Heart left ventricle (tissue), 16 donors: ENCODE measurements around the gene QKI. TPM values are rescaled to one million over a fixed set of nuclear protein-coding genes. Genes with fewer than 3 reads are reported as not detected.
A peak's percentile ranks its signal among the peaks of the same experiment; 100 is the strongest.

ENCODE experiments used
- ATAC-seq, 4 donors: fragments of 200-7000 bp; cut with Tn5 transposase; one replicate each; pipeline ENCODE4 v1.9.1; 2020 to 2022; ENCODE audit warnings: moderate library complexity in 4 of 4, mild to moderate bottlenecking in 3 of 4, moderate number of reproducible peaks in 1 of 4
- DNase-seq, 5 donors: peaks; one replicate each; pipeline ENCODE4 v3.0.0-alpha.2; 2020
- H3K27ac ChIP-seq, 12 donors: fragments of 200-600 bp; sonication (generic) in 4 of 12; one replicate each; pipeline versions ENCODE4 v1.5.0 to v1.8.0; 2016 to 2022; ENCODE audit warnings: mild to moderate bottlenecking in 2 of 12
- H3K27me3 ChIP-seq, 9 donors: fragments of 200-600 bp; sonication (generic) in 2 of 9; one replicate each; pipeline versions ENCODE4 v1.5.1 to v1.8.0; 2016 to 2022; ENCODE audit warnings: mild to moderate bottlenecking in 3 of 9
- H3K36me3 ChIP-seq, 9 donors: fragments of 200-600 bp; sonication (generic) in 2 of 9; one replicate each; pipeline versions ENCODE4 v1.5.0 to v1.8.0; 2018 to 2022; ENCODE audit warnings: mild to moderate bottlenecking in 2 of 9
- H3K4me1 ChIP-seq, 12 donors: fragments of 200-600 bp; sonication (generic) in 4 of 12; one replicate each; pipeline versions ENCODE4 v1.5.0 to v1.8.0; 2016 to 2022; ENCODE audit warnings: mild to moderate bottlenecking in 3 of 12
- H3K4me3 ChIP-seq, 12 donors: fragments of 200-600 bp; sonication (generic) in 4 of 12; one replicate each; pipeline versions ENCODE4 v1.5.0 to v1.8.0; 2017 to 2022; ENCODE audit warnings: mild to moderate bottlenecking in 9 of 12, moderate library complexity in 4 of 12
- H3K9me3 ChIP-seq, 12 donors: fragments of 200-600 bp; sonication (generic) in 4 of 12; one replicate each; pipeline versions ENCODE4 v1.5.0 to v1.8.0; 2016 to 2022; ENCODE audit warnings: mild to moderate bottlenecking in 1 of 12
- CTCF ChIP-seq, 12 donors: fragments of 200-600 bp; sonication (generic) in 4 of 12; IDR thresholded peaks; one replicate each; pipeline versions ENCODE4 v1.5.0 to v1.8.0; 2018 to 2022; ENCODE audit warnings: antibody characterized with exemption in 12 of 12, mild to moderate bottlenecking in 5 of 12
- POLR2A ChIP-seq, 2 donors: fragments of 450-650 bp; IDR thresholded peaks; one replicate each; pipeline ENCODE4 v1.6.1; 2017; ENCODE audit warnings: antibody characterized with exemption in 2 of 2, mild to moderate bottlenecking in 2 of 2, moderate library complexity in 2 of 2
- WGBS, 4 donors: extraction: QIAGEN DNeasy Blood & Tissue Kit in 2 of 4; methylation state at CpG; one replicate each; pipeline versions ENCODE4 v1.1.5 to v1.1.7; 2013 to 2018; 5-methylcytosine and 5-hydroxymethylcytosine counted together
- intact Hi-C, 10 donors: fragments of 100-400 bp; cut with DNase I; formaldehyde crosslinking; loops; one replicate each; pipeline versions ENCODE4 v1.11.1 to v1.14.2; 2022
- polyA plus RNA-seq, 2 donors: library from polyadenylated mRNA; stranded (reverse); fragments of 200-250 nt; gene quantifications; one replicate each; pipeline ENCODE4 v1.2.3, GENCODE V29; 2013
- total RNA-seq, 9 donors: library from RNA; depleted of rRNA in 2 of 9; stranded (reverse); fragments of >200 nt in 2 of 9; fragmentation: NEBNext Ultra II Directional in 3 of 9; extraction: Animal tissue kit (Norgen Biotek cat#: 25700) in 3 of 9; gene quantifications; one replicate each; pipeline versions ENCODE4 v1.1.0 to v1.2.4, GENCODE V29; 2016 to 2023
- donor health status: ischemic (EF 13 %, LVEDD 7.1; RV severe dilation, severe dysfunction).
- donor health status: healthy with polysubstance abuse.
- donor health status: DM: no; HTN: yes; CAD: no.
- donor health status: DM: no; HTN: no; CAD: no.
- donor health status: ischemic (EF 25% LVEDD 6.9; RV normal size, moderate dysfunction).
- donor health status: ischemic (EF 25% LVEDD 5.7; RV mildly dilated, moderate dysfunction).
- donor health status: healthy.
- donor health status: DM: yes; HTN: yes; CAD: no.
- donor health status: ischemic (EF 35%, LVEDD 5.7; RV mildly dilated, moderate dysfunction).
- donor health status: nonischemic (EF 11% LVEDD 7.7; RV severe dilation, severe dysfunction).
- donor health status: DM: yes; HTN: yes; CAD: no.
- donor health status: PGD.
- donor health status: ischemic (EF 29% LVEDD 5.4; RV normal size, mild dysfunction).
- donor health status: nonischemic (EF 23%, LVEDD 6.1; RV moderate dilation, normal function).

The QKI gene
- total and polyA plus RNA-seq, 11 donors, result 80.2 to 607 (median 474) TPM

- Histone ChIP-seq H3K4me1 (peaks cover 6 to 69% (median 52%) of the 10 kb centered on the region in 12 donors), H3K27ac (no peak overlapping the region), H3K4me3 (no peak overlapping the region), H3K27me3 (no peaks in the 10 kb centered on the region), H3K9me3 (peaks cover 0 to 20% (median 13%) of the 10 kb centered on the region in 12 donors), H3K36me3 (peaks cover 0 to 9% (median 0%) of the 10 kb centered on the region in 9 donors)
- WGBS, 4 donors, result 52 to 71% (median 64%) methylated on average over 5 to 8 of the region's 8 CpGs
- no peak for TF ChIP-seq POLR2A (IDR thresholded peaks at IDR 0.05)
- no peak for TF ChIP-seq CTCF (IDR thresholded peaks at IDR 0.05)
- DNase-seq (peak in 1 of 5 donors; percentile 40), ATAC-seq (peak in 2 of 4 donors; percentile 29 to 35)
- intact Hi-C loops, result no loop called here
These were observed 90.6 kb downstream of the QKI start for GRCh38 chr6:163504984-163505640.

GRCh38 chr6:163507965-163508364 lies 93.4 kb downstream of the QKI start:
- Histone ChIP-seq H3K27me3 (no peaks in the 10 kb centered on the region), H3K4me1 (peaks cover 0 to 59% (median 34%) of the 10 kb centered on the region in 12 donors), H3K36me3 (peaks cover 0 to 9% (median 0%) of the 10 kb centered on the region in 9 donors), H3K27ac (no peak overlapping the region), H3K4me3 (no peak overlapping the region), H3K9me3 (peaks cover 0 to 20% (median 13%) of the 10 kb centered on the region in 12 donors)
- WGBS, 4 donors, result 97 to 100% (median 97%) methylated on average over 1 of the region's 1 CpG
- intact Hi-C loops, result no loop called here
- no peak for TF ChIP-seq POLR2A (IDR thresholded peaks at IDR 0.05)
- no peak for TF ChIP-seq CTCF (IDR thresholded peaks at IDR 0.05)
- ATAC-seq (no peak), DNase-seq (no peak)

- no peak for DNase-seq
- intact Hi-C loops, result no loop called here
- Histone ChIP-seq H3K36me3 (peaks cover 0 to 6% (median 0%) of the 10 kb centered on the region in 9 donors), H3K27me3 (no peaks in the 10 kb centered on the region), H3K4me1 (peaks cover 0 to 71% (median 37%) of the 10 kb centered on the region in 12 donors), H3K4me3 (no peak overlapping the region), H3K9me3 (peaks cover 0 to 9% (median 4%) of the 10 kb centered on the region in 12 donors), H3K27ac (no peak overlapping the region)
- TF ChIP-seq POLR2A (IDR thresholded peaks at IDR 0.05) (no peak), CTCF (IDR thresholded peaks at IDR 0.05) (no peak)
- ATAC-seq, result no peak
- WGBS, 4 donors, result 54 to 64% (median 59%) methylated on average over 4 of the region's 4 CpGs
These were observed 98.5 kb downstream of the QKI start for GRCh38 chr6:163513003-163513402.

- DNase-seq (no peak), ATAC-seq (peak; percentile 36 to 75 (median 64))
- Histone ChIP-seq H3K9me3 (peaks cover 0 to 2% (median 0%) of the 10 kb centered on the region in 12 donors), H3K27ac (peak overlapping the region in 1 of 12 donors; percentile 18), H3K4me3 (no peak overlapping the region), H3K4me1 (peaks cover 0 to 78% (median 43%) of the 10 kb centered on the region in 12 donors), H3K36me3 (peaks cover 0 to 6% (median 0%) of the 10 kb centered on the region in 9 donors), H3K27me3 (no peaks in the 10 kb centered on the region)
- intact Hi-C loops, result no loop called here
- no peak for TF ChIP-seq CTCF (IDR thresholded peaks at IDR 0.05)
- TF ChIP-seq POLR2A (IDR thresholded peaks at IDR 0.05), result no peak
- WGBS, 4 donors, result 73 to 87% (median 82%) methylated on average over 2 of the region's 2 CpGs
These were observed 99.2 kb downstream of the QKI start for GRCh38 chr6:163513570-163514166.
